GM10266 (cell line): ENCODE results near the gene CRACDL.
"Not testable (repeated sequence)": the region's sequence is repeated elsewhere in the genome, so short reads cannot be mapped to it uniquely, and the experiment has no call there.

ENCODE experiments used
- DNase-seq: peaks from one replicate; pipeline ENCODE4 v3.0.0; 2012; ENCODE audit errors: extremely low spot score
- CTCF ChIP-seq: IDR thresholded peaks from 2 replicates; pipeline ENCODE4 v1.5.1; 2012; ENCODE audit warnings: mild to moderate bottlenecking, low read depth; ENCODE audit not compliant: control insufficient read depth, insufficient read depth; ENCODE audit errors: missing control alignments

Gene CRACDL

GRCh38 chr2:98903064-98903355, 33.0 kb downstream of the CRACDL start:
- no peak for TF ChIP-seq CTCF
- DNase-seq = no peak

GRCh38 chr2:98902209-98903063, 33.6 kb downstream of the CRACDL start:
- TF ChIP-seq CTCF = no peak
- DNase-seq = no peak

- DNase-seq = no peak
- no peak for TF ChIP-seq CTCF
These were observed 34.3 kb downstream of the CRACDL start for GRCh38 chr2:98901702-98902101.

GRCh38 chr2:98901291-98901690, 34.7 kb downstream of the CRACDL start:
- no peak for TF ChIP-seq CTCF
- no peak for DNase-seq

GRCh38 chr2:98900721-98901120, 35.3 kb downstream of the CRACDL start:
- TF ChIP-seq CTCF = no peak
- no peak for DNase-seq

GRCh38 chr2:98899703-98900078, 36.3 kb downstream of the CRACDL start:
- not testable (repeated sequence) for DNase-seq

- TF ChIP-seq CTCF = no peak
- no peak for DNase-seq
These were observed 36.9 kb downstream of the CRACDL start for GRCh38 chr2:98899041-98899702.
